Endometrial microvascular endothelial cells (primary cell): ENCODE results near the gene CARD9. TPM values are rescaled to one million over a fixed set of nuclear protein-coding genes. Genes with fewer than 3 reads are reported as not detected.
"Not testable (repeated sequence)": the region's sequence is repeated elsewhere in the genome, so short reads cannot be mapped to it uniquely, and the experiment has no call there.

Experiments
- in situ Hi-C: cut with HindIII; loops from 2 replicates; pipeline ENCODE4 v1.10.0; 2017; ENCODE audit warnings: low sequenced_read_pairs, low pct_unique_long_range_greater_than_20kb; ENCODE audit errors: inconsistent ontology term
- total RNA-seq: library from RNA; depleted of rRNA; stranded (reverse); fragments of >200 nt; gene quantifications from one replicate; pipeline ENCODE4 v1.2.3, GENCODE V29; 2015; ENCODE audit errors: inconsistent ontology term

CARD9 gene
- 0.56 TPM for total RNA-seq

- in situ Hi-C loops = no loop called here
Observed at GRCh38 chr9:136373300-136374182, at the start of gene CARD9. Gene CARD9, minus strand, starts transcription at chr9:136373669. Its CDS starts 1,591 bp downstream, at chr9:136372078.

- in situ Hi-C loops = no loop called here
Observed at GRCh38 chr9:136422876-136423275, 49.4 kb upstream of the CARD9 start.

GRCh38 chr9:136421791-136422190, 48.3 kb upstream of the CARD9 start:
- in situ Hi-C loops = no loop called here

- in situ Hi-C loops = no loop called here
Observed at GRCh38 chr9:136419092-136419420, 45.6 kb upstream of the CARD9 start.

- in situ Hi-C loops = no loop called here
Observed at GRCh38 chr9:136418182-136419091, 45.0 kb upstream of the CARD9 start.

- in situ Hi-C loops = no loop called here
Observed at GRCh38 chr9:136416914-136417313, 43.4 kb upstream of the CARD9 start.

GRCh38 chr9:136416427-136416826, 43.0 kb upstream of the CARD9 start:
- in situ Hi-C loops = no loop called here

GRCh38 chr9:136412962-136413361, 39.5 kb upstream of the CARD9 start:
- in situ Hi-C loops = no loop called here

- in situ Hi-C loops = no loop called here
Observed at GRCh38 chr9:136411378-136411777, 37.9 kb upstream of the CARD9 start.

- in situ Hi-C loops = no loop called here
Observed at GRCh38 chr9:136410500-136411287, 37.2 kb upstream of the CARD9 start, which contains the start of the genes ENTR1 and PMPCA. Gene ENTR1, minus strand, starts transcription at chr9:136410614. Its CDS starts 217 bp downstream, at chr9:136410397. Gene PMPCA, plus strand, starts transcription at chr9:136410658. Its CDS starts 11 bp downstream, at chr9:136410669.

GRCh38 chr9:136409557-136410455, 36.3 kb upstream of the CARD9 start:
- in situ Hi-C loops = no loop called here

GRCh38 chr9:136407911-136408310, 34.4 kb upstream of the CARD9 start:
- in situ Hi-C loops = no loop called here

GRCh38 chr9:136407061-136407460, 33.6 kb upstream of the CARD9 start:
- in situ Hi-C loops = not testable (repeated sequence)

- in situ Hi-C loops = not testable (repeated sequence)
Observed at GRCh38 chr9:136405904-136406303, 32.4 kb upstream of the CARD9 start.

- in situ Hi-C loops = no loop called here
Observed at GRCh38 chr9:136405481-136405880, 32.0 kb upstream of the CARD9 start.

- in situ Hi-C loops = no loop called here
Observed at GRCh38 chr9:136404801-136405136, 31.3 kb upstream of the CARD9 start.

GRCh38 chr9:136403915-136404800, 30.7 kb upstream of the CARD9 start:
- in situ Hi-C loops = no loop called here
